HCT116 (cell line): Measurements from ENCODE around the gene JAG1.

Experiments used
- ELF1 ChIP-seq: IDR thresholded peaks from 2 replicates; pipeline ENCODE4 v1.6.1; 2012; ENCODE audit warnings: low read depth, borderline replicate concordance
- EZH2 ChIP-seq: fragments of 200-600 bp; sonication (generic); IDR thresholded peaks from 2 replicates; pipeline ENCODE4 v1.6.1; 2017; ENCODE audit warnings: antibody characterized with exemption, mixed run types
- EZH2phosphoT487 ChIP-seq: fragments of 200-600 bp; IDR thresholded peaks from 2 replicates; pipeline ENCODE4 v1.6.1; 2018; ENCODE audit warnings: antibody characterized with exemption, borderline replicate concordance
- POLR2A ChIP-seq: IDR thresholded peaks from 2 replicates; pipeline ENCODE4 v1.7.0; 2011; ENCODE audit warnings: borderline replicate concordance; ENCODE audit not compliant: insufficient read depth, insufficient read length; ENCODE audit errors: extremely low read depth
- SIN3A ChIP-seq: IDR thresholded peaks from 2 replicates; pipeline ENCODE4 v1.6.1; 2012; ENCODE audit warnings: low read depth
- YY1 ChIP-seq: IDR thresholded peaks from 2 replicates; pipeline ENCODE4 v1.6.1; 2011; ENCODE audit warnings: low read length, low read depth, moderate library complexity, mild to moderate bottlenecking; ENCODE audit not compliant: insufficient replicate concordance; ENCODE audit errors: extremely low read depth
- TF ChIP-seq, protein P1 (sequence below), 3 experiments: fragments of 200-600 bp in 1 of 3; sonication (generic) in 1 of 3; IDR thresholded peaks in 2 of 3; conservative IDR thresholded peaks in 1 of 3; 2 replicates each; pipeline ENCODE4 v1.5.1; 2012 to 2017; ENCODE audit warnings: low read depth in 2 of 3, low read length in 2 of 3, antibody characterized with exemption in 1 of 3, borderline replicate concordance in 1 of 3, control low read depth in 1 of 3, mild to moderate bottlenecking in 1 of 3, mixed read lengths in 1 of 3, mixed run types in 1 of 3, moderate library complexity in 1 of 3; ENCODE audit not compliant: insufficient read depth in 1 of 3

DNA sequence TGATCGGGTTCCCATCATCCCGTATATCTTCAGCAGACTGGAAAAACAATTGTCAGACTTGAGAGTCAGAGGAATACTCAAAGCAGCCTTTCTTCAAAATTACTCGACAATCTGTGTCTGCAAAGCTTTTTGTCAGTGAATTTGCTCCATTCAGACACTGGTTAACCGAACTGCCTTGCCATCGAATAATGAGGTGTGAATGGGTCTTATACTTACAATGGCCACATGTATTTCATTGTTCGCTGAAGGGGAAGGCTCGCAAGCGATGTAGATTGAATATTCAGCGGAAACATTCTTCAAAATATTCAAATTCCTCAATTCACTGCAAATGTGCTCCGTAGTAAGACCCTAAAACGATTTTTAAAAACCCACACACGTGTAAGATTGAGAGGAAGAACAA lies 32.9 kb downstream of the JAG1 start:
- TF ChIP-seq, protein P1, sequence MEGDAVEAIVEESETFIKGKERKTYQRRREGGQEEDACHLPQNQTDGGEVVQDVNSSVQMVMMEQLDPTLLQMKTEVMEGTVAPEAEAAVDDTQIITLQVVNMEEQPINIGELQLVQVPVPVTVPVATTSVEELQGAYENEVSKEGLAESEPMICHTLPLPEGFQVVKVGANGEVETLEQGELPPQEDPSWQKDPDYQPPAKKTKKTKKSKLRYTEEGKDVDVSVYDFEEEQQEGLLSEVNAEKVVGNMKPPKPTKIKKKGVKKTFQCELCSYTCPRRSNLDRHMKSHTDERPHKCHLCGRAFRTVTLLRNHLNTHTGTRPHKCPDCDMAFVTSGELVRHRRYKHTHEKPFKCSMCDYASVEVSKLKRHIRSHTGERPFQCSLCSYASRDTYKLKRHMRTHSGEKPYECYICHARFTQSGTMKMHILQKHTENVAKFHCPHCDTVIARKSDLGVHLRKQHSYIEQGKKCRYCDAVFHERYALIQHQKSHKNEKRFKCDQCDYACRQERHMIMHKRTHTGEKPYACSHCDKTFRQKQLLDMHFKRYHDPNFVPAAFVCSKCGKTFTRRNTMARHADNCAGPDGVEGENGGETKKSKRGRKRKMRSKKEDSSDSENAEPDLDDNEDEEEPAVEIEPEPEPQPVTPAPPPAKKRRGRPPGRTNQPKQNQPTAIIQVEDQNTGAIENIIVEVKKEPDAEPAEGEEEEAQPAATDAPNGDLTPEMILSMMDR (IDR thresholded peaks at IDR 0.05 in 2 of 3, conservative IDR thresholded peaks at IDR 0.05 in 1 of 3; ENCODE audit: borderline replicate concordance in 1 of 3, insufficient read depth in 1 of 3, low read depth in 2 of 3, low read length in 2 of 3), result no peak
- TF ChIP-seq EZH2 (no peak), SIN3A (no peak), ELF1 (no peak), EZH2phosphoT487 (no peak), POLR2A (no peak), YY1 (no peak)
